ENCODE results near the gene DHX58.

GRCh38 chr17:42142371-42142896 is 29.9 kb upstream of the DHX58 start:
- no peak for TF ChIP-seq CTCF (IDR thresholded peaks at IDR 0.05)
- no peak for TF ChIP-seq POLR2A (IDR thresholded peaks at IDR 0.05)

All from uterus (tissue), 2 donors.